Measurements from ENCODE around the gene ZBTB2. TPM values are rescaled to one million over a fixed set of nuclear protein-coding genes. Genes with fewer than 3 reads are reported as not detected.

ZBTB2 gene
- total RNA-seq, 1 experiment from 2014 or later, result 27.4 TPM

GRCh38 chr6:151376440-151376839 is 14.9 kb downstream of the ZBTB2 start:
- H2AFZ ChIP-seq (ENCODE audit: low read length), result no peak overlapping the region

GRCh38 chr6:151375833-151376232 is 15.5 kb downstream of the ZBTB2 start:
- no peaks in the 10 kb centered on the region for H3K9me3 ChIP-seq (ENCODE audit: low read length)
- DNase-seq, result no peak
- peak overlapping the region; percentile 67 for H3K4me2 ChIP-seq (ENCODE audit: low read depth, low read length, poor library complexity, severe bottlenecking)
- H3K9ac ChIP-seq (ENCODE audit: low read length), result no peak overlapping the region
- peak overlapping the region; percentile 31 for H3K4me3 ChIP-seq (ENCODE audit: low read length)
- no peak overlapping the region for H2AFZ ChIP-seq (ENCODE audit: low read length)
- H3K36me3 ChIP-seq (ENCODE audit: insufficient read depth, low read length), result peaks cover 21% of the 10 kb centered on the region; the same call in 1 of the 2 replicates
- peak overlapping the region; percentile 68 for H3K27ac ChIP-seq (ENCODE audit: low read length)
- H3K4me1 ChIP-seq (ENCODE audit: low read length), result peaks cover 64% of the 10 kb centered on the region
- no peaks in the 10 kb centered on the region for H3K9me2 ChIP-seq (replicated peaks; ENCODE audit: insufficient read depth, low read length)
- H3K27me3 ChIP-seq (ENCODE audit: low read length), result no peaks in the 10 kb centered on the region
- peaks cover 89% of the 10 kb centered on the region for H3K79me2 ChIP-seq (ENCODE audit: low read length)
- peaks cover 42% of the 10 kb centered on the region for H4K20me1 ChIP-seq (ENCODE audit: insufficient read depth, low read depth, low read length)

More at GRCh38 chr6:151376440-151376839, 14.9 kb downstream of the ZBTB2 start:
- H3K36me3 ChIP-seq (ENCODE audit: insufficient read depth, low read length), result peaks cover 16% of the 10 kb centered on the region; the same call in 1 of the 2 replicates
- H3K79me2 ChIP-seq (ENCODE audit: low read length), result peaks cover 85% of the 10 kb centered on the region
- H3K4me1 ChIP-seq (ENCODE audit: low read length), result peaks cover 68% of the 10 kb centered on the region
- H3K9ac ChIP-seq (ENCODE audit: low read length), result 0 out of 2 replicates have a peak overlapping the region, but pooled peaks have one; percentile 0
- H3K27ac ChIP-seq (ENCODE audit: low read length), result peak overlapping the region; percentile 68
- H4K20me1 ChIP-seq (ENCODE audit: insufficient read depth, low read depth, low read length), result peaks cover 45% of the 10 kb centered on the region
- H3K9me3 ChIP-seq (ENCODE audit: low read length), result no peaks in the 10 kb centered on the region
- no peaks in the 10 kb centered on the region for H3K9me2 ChIP-seq (replicated peaks; ENCODE audit: insufficient read depth, low read length)
- peak overlapping the region; percentile 67 for H3K4me2 ChIP-seq (ENCODE audit: low read depth, low read length, poor library complexity, severe bottlenecking)
- peak; percentile 81 for DNase-seq
- H3K27me3 ChIP-seq (ENCODE audit: low read length), result no peaks in the 10 kb centered on the region
- H3K4me3 ChIP-seq (ENCODE audit: low read length), result peak overlapping the region; percentile 31

GRCh38 chr6:151374036-151374683 is 17.2 kb downstream of the ZBTB2 start:
- H3K4me3 ChIP-seq (ENCODE audit: low read length), result no peak overlapping the region
- H3K9me3 ChIP-seq (ENCODE audit: low read length), result no peaks in the 10 kb centered on the region
- peaks cover 49% of the 10 kb centered on the region for H3K4me1 ChIP-seq (ENCODE audit: low read length)
- H3K27me3 ChIP-seq (ENCODE audit: low read length), result no peaks in the 10 kb centered on the region
- no peak overlapping the region for H3K27ac ChIP-seq (ENCODE audit: low read length)
- H3K4me2 ChIP-seq (ENCODE audit: low read depth, low read length, poor library complexity, severe bottlenecking), result no peak overlapping the region
- no peaks in the 10 kb centered on the region for H3K9me2 ChIP-seq (replicated peaks; ENCODE audit: insufficient read depth, low read length)
- H2AFZ ChIP-seq (ENCODE audit: low read length), result no peak overlapping the region
- peaks cover 86% of the 10 kb centered on the region for H3K79me2 ChIP-seq (ENCODE audit: low read length)
- H3K9ac ChIP-seq (ENCODE audit: low read length), result no peak overlapping the region
- no peak for DNase-seq
- H3K36me3 ChIP-seq (ENCODE audit: insufficient read depth, low read length), result peaks cover 21% of the 10 kb centered on the region; the same call in 1 of the 2 replicates
- H4K20me1 ChIP-seq (ENCODE audit: insufficient read depth, low read depth, low read length), result peaks cover 27% of the 10 kb centered on the region

DNA sequence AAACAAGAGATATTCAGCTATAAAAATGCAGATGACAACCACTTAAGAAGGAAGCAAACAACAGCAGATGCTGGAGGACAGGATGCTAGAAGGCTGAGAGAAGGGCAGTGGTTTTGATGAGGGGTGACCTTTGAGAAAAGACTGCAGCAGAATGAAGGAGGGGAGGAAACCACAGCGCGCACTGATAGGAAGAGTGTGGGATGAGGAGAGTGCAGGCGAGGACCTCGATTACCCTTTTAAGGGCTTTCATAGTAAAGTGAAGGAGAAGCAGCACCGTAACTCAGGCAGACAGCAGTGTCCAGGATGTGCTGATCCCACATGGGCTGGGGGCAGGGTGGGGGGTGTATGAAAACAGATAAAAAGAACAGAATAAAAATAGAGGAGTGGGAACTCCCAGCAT is 19.2 kb downstream of the ZBTB2 start:
- Histone ChIP-seq H3K27me3 (ENCODE audit: low read length) (no peaks in the 10 kb centered on the region), H3K9me3 (ENCODE audit: low read length) (no peaks in the 10 kb centered on the region), H3K4me2 (ENCODE audit: low read depth, low read length, poor library complexity, severe bottlenecking) (no peak overlapping the region), H3K9me2 (replicated peaks; ENCODE audit: insufficient read depth, low read length) (no peaks in the 10 kb centered on the region), H3K4me1 (ENCODE audit: low read length) (peaks cover 30% of the 10 kb centered on the region), H3K27ac (ENCODE audit: low read length) (no peak overlapping the region), H4K20me1 (ENCODE audit: insufficient read depth, low read depth, low read length) (peaks cover 19% of the 10 kb centered on the region), H3K79me2 (ENCODE audit: low read length) (peaks cover 71% of the 10 kb centered on the region), H3K4me3 (ENCODE audit: low read length) (no peak overlapping the region), H3K36me3 (ENCODE audit: insufficient read depth, low read length) (peaks cover 21% of the 10 kb centered on the region; the same call in 1 of the 2 replicates), H3K9ac (ENCODE audit: low read length) (no peak overlapping the region), H2AFZ (ENCODE audit: low read length) (no peak overlapping the region)
- DNase-seq, result no peak

- no peak for DNase-seq
- Histone ChIP-seq H3K9me2 (replicated peaks; ENCODE audit: insufficient read depth, low read length) (no peaks in the 10 kb centered on the region), H4K20me1 (ENCODE audit: insufficient read depth, low read depth, low read length) (peaks cover 13% of the 10 kb centered on the region), H3K4me1 (ENCODE audit: low read length) (peaks cover 14% of the 10 kb centered on the region), H3K4me3 (ENCODE audit: low read length) (no peak overlapping the region), H2AFZ (ENCODE audit: low read length) (no peak overlapping the region), H3K27ac (ENCODE audit: low read length) (no peak overlapping the region), H3K9me3 (ENCODE audit: low read length) (no peaks in the 10 kb centered on the region), H3K4me2 (ENCODE audit: low read depth, low read length, poor library complexity, severe bottlenecking) (no peak overlapping the region), H3K36me3 (ENCODE audit: insufficient read depth, low read length) (peaks cover 29% of the 10 kb centered on the region), H3K9ac (ENCODE audit: low read length) (no peak overlapping the region), H3K27me3 (ENCODE audit: low read length) (no peaks in the 10 kb centered on the region), H3K79me2 (ENCODE audit: low read length) (peaks cover 56% of the 10 kb centered on the region)
Measured at GRCh38 chr6:151370509-151371078, 20.8 kb downstream of the ZBTB2 start.

DNA sequence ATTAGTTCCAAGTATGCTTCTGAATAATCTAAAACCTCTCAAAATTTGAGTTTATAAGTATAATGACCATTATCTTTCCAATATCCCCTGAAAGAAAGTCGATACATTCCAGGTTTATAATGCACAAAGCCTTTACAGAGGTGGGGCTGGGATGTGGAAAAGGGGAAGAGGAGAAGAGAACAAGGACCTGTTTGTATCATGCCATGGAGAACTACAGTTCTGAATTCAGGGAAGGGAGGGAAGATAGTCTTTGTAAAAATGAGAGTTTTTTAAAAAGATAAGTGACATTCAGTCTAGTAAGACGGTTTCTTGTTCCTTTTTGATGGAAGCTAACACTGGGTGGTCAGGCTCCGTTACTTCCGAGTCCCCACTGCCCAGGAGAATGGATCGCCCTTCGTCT is 26.1 kb downstream of the ZBTB2 start:
- no peak overlapping the region for H3K27ac ChIP-seq (ENCODE audit: low read length)
- no peak overlapping the region for H3K4me2 ChIP-seq (ENCODE audit: low read depth, low read length, poor library complexity, severe bottlenecking)
- H3K9ac ChIP-seq (ENCODE audit: low read length), result no peak overlapping the region
- no peak for DNase-seq
- no peak overlapping the region for H3K4me3 ChIP-seq (ENCODE audit: low read length)
- H2AFZ ChIP-seq (ENCODE audit: low read length), result no peak overlapping the region
- H3K9me3 ChIP-seq (ENCODE audit: low read length), result no peaks in the 10 kb centered on the region
- no peaks in the 10 kb centered on the region for H4K20me1 ChIP-seq (ENCODE audit: insufficient read depth, low read depth, low read length)
- H3K79me2 ChIP-seq (ENCODE audit: low read length), result peaks cover 8% of the 10 kb centered on the region
- no peaks in the 10 kb centered on the region for H3K27me3 ChIP-seq (ENCODE audit: low read length)
- peaks cover 19% of the 10 kb centered on the region for H3K36me3 ChIP-seq (ENCODE audit: insufficient read depth, low read length)
- H3K9me2 ChIP-seq (replicated peaks; ENCODE audit: insufficient read depth, low read length), result no peaks in the 10 kb centered on the region
- no peaks in the 10 kb centered on the region for H3K4me1 ChIP-seq (ENCODE audit: low read length)

GRCh38 chr6:151359486-151359885 is 31.9 kb downstream of the ZBTB2 start:
- Histone ChIP-seq H2AFZ (ENCODE audit: low read length) (no peak overlapping the region), H3K4me3 (ENCODE audit: low read length) (no peak overlapping the region), H3K4me2 (ENCODE audit: low read depth, low read length, poor library complexity, severe bottlenecking) (no peak overlapping the region), H4K20me1 (ENCODE audit: insufficient read depth, low read depth, low read length) (no peaks in the 10 kb centered on the region), H3K4me1 (ENCODE audit: low read length) (no peaks in the 10 kb centered on the region), H3K27me3 (ENCODE audit: low read length) (no peaks in the 10 kb centered on the region), H3K79me2 (ENCODE audit: low read length) (no peaks in the 10 kb centered on the region), H3K9me3 (ENCODE audit: low read length) (no peaks in the 10 kb centered on the region), H3K27ac (ENCODE audit: low read length) (no peak overlapping the region), H3K9ac (ENCODE audit: low read length) (no peak overlapping the region), H3K9me2 (replicated peaks; ENCODE audit: insufficient read depth, low read length) (no peaks in the 10 kb centered on the region), H3K36me3 (ENCODE audit: insufficient read depth, low read length) (peaks cover 3% of the 10 kb centered on the region; the same call in 1 of the 2 replicates)
- DNase-seq, result no peak

DNA sequence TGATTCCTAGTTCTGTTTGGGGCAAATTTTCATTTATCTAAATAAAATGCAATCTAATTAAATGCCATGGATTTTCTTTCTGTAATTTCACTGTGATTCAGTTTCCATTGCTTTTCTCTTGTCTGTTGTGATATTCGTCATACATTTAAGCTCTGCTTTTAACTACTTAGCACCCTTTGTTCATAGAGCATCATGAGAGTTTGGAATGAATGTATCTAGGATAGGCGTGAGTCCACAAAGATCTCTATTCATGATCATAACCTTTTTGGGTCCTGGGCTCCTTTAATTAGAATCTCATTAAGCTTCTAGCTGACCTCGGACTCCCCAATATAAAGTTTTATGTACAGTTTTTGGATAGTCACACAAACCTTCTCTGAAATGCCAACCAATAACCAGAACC is 32.9 kb downstream of the ZBTB2 start:
- H2AFZ ChIP-seq (ENCODE audit: low read length), result no peak overlapping the region
- H3K27me3 ChIP-seq (ENCODE audit: low read length), result no peaks in the 10 kb centered on the region
- H3K9ac ChIP-seq (ENCODE audit: low read length), result no peak overlapping the region
- no peaks in the 10 kb centered on the region for H4K20me1 ChIP-seq (ENCODE audit: insufficient read depth, low read depth, low read length)
- H3K79me2 ChIP-seq (ENCODE audit: low read length), result no peaks in the 10 kb centered on the region
- H3K4me1 ChIP-seq (ENCODE audit: low read length), result no peaks in the 10 kb centered on the region
- no peaks in the 10 kb centered on the region for H3K9me2 ChIP-seq (replicated peaks; ENCODE audit: insufficient read depth, low read length)
- no peaks in the 10 kb centered on the region for H3K9me3 ChIP-seq (ENCODE audit: low read length)
- H3K27ac ChIP-seq (ENCODE audit: low read length), result no peak overlapping the region
- H3K4me3 ChIP-seq (ENCODE audit: low read length), result no peak overlapping the region
- peaks cover 3% of the 10 kb centered on the region; the same call in 1 of the 2 replicates for H3K36me3 ChIP-seq (ENCODE audit: insufficient read depth, low read length)
- no peak for DNase-seq
- H3K4me2 ChIP-seq (ENCODE audit: low read depth, low read length, poor library complexity, severe bottlenecking), result no peak overlapping the region

All from Karpas-422 (cell line).